GM21526 (cell line): ENCODE results near the gene FAM193A.
"Not testable (repeated sequence)": the region's sequence is repeated elsewhere in the genome, so short reads cannot be mapped to it uniquely, and the experiment has no call there.

ENCODE experiments used
- ATAC-seq: cut with Tn5 transposase; IDR thresholded peaks from one replicate; pipeline ENCODE4 v1.9.1; 2021; ENCODE audit warnings: moderate library complexity; ENCODE audit not compliant: unreplicated experiment, low FRiP score

FAM193A gene

GRCh38 chr4:2599304-2599654 lies 62.8 kb downstream of the FAM193A start:
- ATAC-seq, result no peak

- ATAC-seq, result no peak
Measured at GRCh38 chr4:2600878-2601277, 64.4 kb downstream of the FAM193A start.

- ATAC-seq, result no peak
Measured at GRCh38 chr4:2604614-2605013, 68.2 kb downstream of the FAM193A start.

GRCh38 chr4:2606960-2607506 lies 70.6 kb downstream of the FAM193A start:
- ATAC-seq, result no peak

GRCh38 chr4:2607822-2608221 lies 71.4 kb downstream of the FAM193A start:
- no peak for ATAC-seq

- no peak for ATAC-seq
Measured at GRCh38 chr4:2608291-2608690, 71.8 kb downstream of the FAM193A start.

GRCh38 chr4:2615821-2616220 lies 79.4 kb downstream of the FAM193A start:
- ATAC-seq, result no peak

GRCh38 chr4:2617955-2618354 lies 81.5 kb downstream of the FAM193A start:
- no peak for ATAC-seq

- not testable (repeated sequence) for ATAC-seq
Measured at GRCh38 chr4:2618729-2619128, 82.3 kb downstream of the FAM193A start.

- no peak for ATAC-seq
Measured at GRCh38 chr4:2619459-2619858, 83.0 kb downstream of the FAM193A start.

GRCh38 chr4:2621419-2621818 lies 85.0 kb downstream of the FAM193A start:
- no peak for ATAC-seq

- ATAC-seq, result no peak
Measured at GRCh38 chr4:2623442-2623841, 87.0 kb downstream of the FAM193A start.

GRCh38 chr4:2624782-2625530 lies 88.5 kb downstream of the FAM193A start:
- ATAC-seq, result no peak

GRCh38 chr4:2626231-2626630 lies 89.8 kb downstream of the FAM193A start:
- no peak for ATAC-seq

- no peak for ATAC-seq
Measured at GRCh38 chr4:2630556-2631273, 94.3 kb downstream of the FAM193A start.

GRCh38 chr4:2634014-2634413 lies 97.6 kb downstream of the FAM193A start:
- no peak for ATAC-seq

- ATAC-seq, result no peak
Measured at GRCh38 chr4:2636331-2636730, 99.9 kb downstream of the FAM193A start.

- ATAC-seq, result not testable (repeated sequence)
Measured at GRCh38 chr4:2636994-2637393, 100.5 kb downstream of the FAM193A start.

- no peak for ATAC-seq
Measured at GRCh38 chr4:2637956-2638552, 101.6 kb downstream of the FAM193A start.

- ATAC-seq, result no peak
Measured at GRCh38 chr4:2638730-2639129, 102.3 kb downstream of the FAM193A start.

- ATAC-seq, result no peak
Measured at GRCh38 chr4:2642968-2643367, 106.5 kb downstream of the FAM193A start.
